H9 (cell line): ENCODE measurements around the gene PHLDA3. TPM values are rescaled to one million over a fixed set of nuclear protein-coding genes. Genes with fewer than 3 reads are reported as not detected.

Experiments used
- DNase-seq: peaks from one replicate; pipeline ENCODE4 v3.0.0-alpha.2; 2017
- H2AFZ ChIP-seq: one replicate; pipeline ENCODE4 v1.6.1; 2013; ENCODE audit warnings: mild to moderate bottlenecking, low read length, control low read depth, moderate library complexity
- H2AK5ac ChIP-seq: 2 replicates; pipeline ENCODE4 v1.6.1; 2013; ENCODE audit warnings: low read length, control low read depth, mixed read lengths; ENCODE audit not compliant: insufficient read length
- H2BK120ac ChIP-seq: one replicate; pipeline ENCODE4 v1.6.1; 2013; ENCODE audit warnings: low read depth, mild to moderate bottlenecking, low read length, control low read depth, inconsistent platforms; ENCODE audit not compliant: poor library complexity, severe bottlenecking
- H2BK12ac ChIP-seq: 2 replicates; pipeline ENCODE4 v1.6.1; 2013; ENCODE audit warnings: low read length, control low read depth, mixed read lengths, low read depth; ENCODE audit not compliant: insufficient read length
- H2BK15ac ChIP-seq: 2 replicates; pipeline ENCODE4 v1.6.1; 2013; ENCODE audit warnings: low read depth, low read length, control low read depth
- H2BK20ac ChIP-seq: one replicate; pipeline ENCODE4 v1.6.1; 2013; ENCODE audit warnings: low read depth, mild to moderate bottlenecking, low read length, control low read depth, inconsistent platforms; ENCODE audit not compliant: poor library complexity, severe bottlenecking
- H2BK5ac ChIP-seq: 2 replicates; pipeline ENCODE4 v1.6.1; 2013; ENCODE audit warnings: low read length, control low read depth, mixed read lengths; ENCODE audit not compliant: insufficient read length
- H3K14ac ChIP-seq: 2 replicates; pipeline ENCODE4 v1.6.1; 2013; ENCODE audit warnings: low read length, control low read depth; ENCODE audit not compliant: insufficient read depth
- H3K18ac ChIP-seq: 2 replicates; pipeline ENCODE4 v1.6.1; 2013; ENCODE audit warnings: low read depth, mild to moderate bottlenecking, mixed read lengths, low read length, control low read depth; ENCODE audit not compliant: insufficient read length
- H3K23ac ChIP-seq: 2 replicates; pipeline ENCODE4 v1.6.1; 2013; ENCODE audit warnings: low read length, control low read depth, mixed read lengths, low read depth; ENCODE audit not compliant: insufficient read length
- H3K23me2 ChIP-seq: 2 replicates; pipeline ENCODE4 v1.6.1; 2013; ENCODE audit warnings: low read depth, mild to moderate bottlenecking, mixed read lengths, low read length, control low read depth; ENCODE audit not compliant: insufficient read length, poor library complexity, severe bottlenecking
- H3K27ac ChIP-seq: 2 replicates; pipeline ENCODE4 v1.5.1; 2013; ENCODE audit warnings: low read length, control low read depth, mixed read lengths, low read depth; ENCODE audit not compliant: insufficient read length
- H3K27me3 ChIP-seq: 2 replicates; pipeline ENCODE4 v1.6.1; 2013; ENCODE audit warnings: low read length, control low read depth, inconsistent platforms; ENCODE audit not compliant: insufficient read depth
- H3K4ac ChIP-seq: 2 replicates; pipeline ENCODE4 v1.6.1; 2013; ENCODE audit warnings: low read depth, mild to moderate bottlenecking, control low read depth, inconsistent platforms, low read length, moderate library complexity
- H3K4me1 ChIP-seq: 2 replicates; pipeline ENCODE4 v1.6.1; 2013; ENCODE audit warnings: low read length, control low read depth, inconsistent platforms; ENCODE audit not compliant: insufficient read depth
- H3K4me2 ChIP-seq: 2 replicates; pipeline ENCODE4 v1.6.1; 2013; ENCODE audit warnings: low read length, control low read depth, mixed read lengths; ENCODE audit not compliant: insufficient read length, insufficient read depth
- H3K56ac ChIP-seq: 2 replicates; pipeline ENCODE4 v1.6.1; 2013; ENCODE audit warnings: low read depth, mild to moderate bottlenecking, mixed read lengths, low read length, control low read depth; ENCODE audit not compliant: insufficient read length
- H3K79me1 ChIP-seq: 2 replicates; pipeline ENCODE4 v1.6.1; 2013; ENCODE audit warnings: low read depth, mild to moderate bottlenecking, moderate library complexity, low read length, control low read depth, inconsistent platforms; ENCODE audit not compliant: insufficient read depth, poor library complexity, severe bottlenecking
- H3K79me2 ChIP-seq: 2 replicates; pipeline ENCODE4 v1.6.1; 2013; ENCODE audit warnings: low read length, control low read depth, inconsistent platforms; ENCODE audit not compliant: insufficient read depth
- H3K9ac ChIP-seq: 2 replicates; pipeline ENCODE4 v1.6.1; 2013; ENCODE audit warnings: low read length, control low read depth, mixed read lengths; ENCODE audit not compliant: insufficient read length; ENCODE audit errors: extremely low read depth
- H3K9me3 ChIP-seq: one replicate; pipeline ENCODE4 v1.6.1; 2013; ENCODE audit warnings: low read depth, low read length, inconsistent platforms; ENCODE audit not compliant: control insufficient read depth
- H3T11ph ChIP-seq: one replicate; pipeline ENCODE4 v1.6.1; 2013; ENCODE audit warnings: mild to moderate bottlenecking, low read length, control low read depth, inconsistent platforms
- H4K20me1 ChIP-seq: one replicate; pipeline ENCODE4 v1.6.1; 2013; ENCODE audit not compliant: control insufficient read depth, insufficient read length, insufficient read depth
- H4K5ac ChIP-seq: 2 replicates; pipeline ENCODE4 v1.6.1; 2013; ENCODE audit warnings: low read depth, mild to moderate bottlenecking, mixed read lengths, low read length, control low read depth; ENCODE audit not compliant: insufficient read length
- H4K8ac ChIP-seq: replicated peaks from 2 replicates; pipeline ENCODE4 v1.6.1; 2013; ENCODE audit warnings: low read length, control low read depth, mixed read lengths, low read depth; ENCODE audit not compliant: insufficient read length
- H4K91ac ChIP-seq: 2 replicates; pipeline ENCODE4 v1.6.1; 2013; ENCODE audit warnings: low read depth, mild to moderate bottlenecking, moderate library complexity, mixed read lengths, low read length, control low read depth; ENCODE audit not compliant: insufficient read length
- H3K27ac Mint-ChIP-seq, 3 experiments: 2 replicates in 2 of 3; 3 replicates in 1 of 3; pipeline ENCODE4 v1.8.0; 2020 to 2021; ENCODE audit warnings: mixed read lengths in 3 of 3, mild to moderate bottlenecking in 1 of 3, moderate library complexity in 1 of 3
- H3K27me3 Mint-ChIP-seq: 2 replicates; pipeline ENCODE4 v1.8.0; 2021; ENCODE audit warnings: low read depth, mild to moderate bottlenecking, moderate library complexity, mixed read lengths
- H3K36me3 Mint-ChIP-seq, 3 experiments: 2 replicates in 2 of 3; 3 replicates in 1 of 3; pipeline ENCODE4 v1.8.0; 2020 to 2021; ENCODE audit warnings: low read depth in 3 of 3, mixed read lengths in 3 of 3; ENCODE audit not compliant: insufficient read depth in 1 of 3
- H3K4me1 Mint-ChIP-seq, 2 experiments: 2 replicates each; pipeline ENCODE4 v1.8.0; 2020; ENCODE audit warnings: mixed read lengths in 2 of 2
- H3K4me3 Mint-ChIP-seq, 2 experiments: 2 replicates in 1 of 2; 3 replicates in 1 of 2; pipeline ENCODE4 v1.8.0; 2020 to 2021; ENCODE audit warnings: mild to moderate bottlenecking in 2 of 2, mixed read lengths in 2 of 2, moderate library complexity in 1 of 2
- H3K9me3 Mint-ChIP-seq, 2 experiments: 2 replicates in 1 of 2; 3 replicates in 1 of 2; pipeline ENCODE4 v1.8.0; 2020; ENCODE audit warnings: mild to moderate bottlenecking in 2 of 2, mixed read lengths in 2 of 2, moderate library complexity in 1 of 2
- WGBS: extraction: QIAGEN DNeasy Blood & Tissue Kit; methylation state at CpG from one replicate; pipeline ENCODE4 v1.1.7; 2013; ENCODE audit warnings: missing lambda C conversion rate, low lambda C conversion rate, mixed read lengths; ENCODE audit not compliant: insufficient read length; ENCODE audit errors: extremely low coverage; 5-methylcytosine and 5-hydroxymethylcytosine counted together
- total RNA-seq: library from RNA; stranded (reverse); gene quantifications from 2 replicates; pipeline ENCODE4 v1.2.1, GENCODE V29; 2021
- TF ChIP-seq, protein P1 (sequence below): fragments of 200-600 bp; sonication (generic); conservative IDR thresholded peaks from 3 replicates; pipeline ENCODE4 v1.8.0; 2021; ENCODE audit warnings: antibody characterized with exemption, mild to moderate bottlenecking

Gene PHLDA3
- total RNA-seq, 1 experiment from 2014 or later: 53.9 TPM

DNA sequence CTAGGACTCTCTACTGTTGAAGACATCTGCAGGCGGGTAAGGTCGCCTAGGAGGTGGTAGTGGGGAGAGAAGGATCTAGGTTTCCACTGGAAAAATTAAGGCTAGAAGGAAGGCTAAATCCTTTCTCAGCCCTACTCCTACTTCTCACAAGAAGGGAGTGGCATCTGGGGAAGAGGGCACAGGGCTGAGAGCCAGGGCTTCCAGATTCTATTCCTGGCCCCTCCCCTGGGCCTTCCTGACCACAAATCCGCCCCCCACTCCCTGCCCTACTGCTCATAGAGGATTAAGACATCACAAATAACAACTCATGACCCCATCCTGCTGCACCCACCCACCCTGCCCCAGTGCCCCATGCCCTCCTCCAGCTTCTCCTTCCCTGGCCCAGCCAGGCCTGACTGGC is 2.5 kb downstream of the PHLDA3 start:
- TF ChIP-seq, protein P1, sequence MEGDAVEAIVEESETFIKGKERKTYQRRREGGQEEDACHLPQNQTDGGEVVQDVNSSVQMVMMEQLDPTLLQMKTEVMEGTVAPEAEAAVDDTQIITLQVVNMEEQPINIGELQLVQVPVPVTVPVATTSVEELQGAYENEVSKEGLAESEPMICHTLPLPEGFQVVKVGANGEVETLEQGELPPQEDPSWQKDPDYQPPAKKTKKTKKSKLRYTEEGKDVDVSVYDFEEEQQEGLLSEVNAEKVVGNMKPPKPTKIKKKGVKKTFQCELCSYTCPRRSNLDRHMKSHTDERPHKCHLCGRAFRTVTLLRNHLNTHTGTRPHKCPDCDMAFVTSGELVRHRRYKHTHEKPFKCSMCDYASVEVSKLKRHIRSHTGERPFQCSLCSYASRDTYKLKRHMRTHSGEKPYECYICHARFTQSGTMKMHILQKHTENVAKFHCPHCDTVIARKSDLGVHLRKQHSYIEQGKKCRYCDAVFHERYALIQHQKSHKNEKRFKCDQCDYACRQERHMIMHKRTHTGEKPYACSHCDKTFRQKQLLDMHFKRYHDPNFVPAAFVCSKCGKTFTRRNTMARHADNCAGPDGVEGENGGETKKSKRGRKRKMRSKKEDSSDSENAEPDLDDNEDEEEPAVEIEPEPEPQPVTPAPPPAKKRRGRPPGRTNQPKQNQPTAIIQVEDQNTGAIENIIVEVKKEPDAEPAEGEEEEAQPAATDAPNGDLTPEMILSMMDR: no peak
- Histone ChIP-seq H3T11ph (no peak overlapping the region), H2BK5ac (no peak overlapping the region), H4K8ac (no peak overlapping the region), H2BK12ac (no peak overlapping the region), H3K27me3 (peaks cover 2% of the 10 kb centered on the region; the same call in 1 of the 2 replicates), H3K79me2 (peaks cover 10% of the 10 kb centered on the region; the same call in 1 of the 2 replicates), H3K23ac (no peak overlapping the region), H3K4me1 (no peaks in the 10 kb centered on the region; the same call in 1 of the 2 replicates), H3K18ac (no peak overlapping the region), H4K5ac (no peak overlapping the region), H3K56ac (no peak overlapping the region), H2AK5ac (no peak overlapping the region), H3K4me2 (no peak overlapping the region), H3K9me3 (no peaks in the 10 kb centered on the region), H3K27ac (no peak overlapping the region), H2BK120ac (no peak overlapping the region), H4K20me1 (no peaks in the 10 kb centered on the region), H3K23me2 (peaks cover 19% of the 10 kb centered on the region), H3K9ac (no peak overlapping the region), H3K14ac (no peak overlapping the region), H2BK15ac (no peak overlapping the region), H3K79me1 (no peaks in the 10 kb centered on the region), H2AFZ (no peak overlapping the region), H2BK20ac (no peak overlapping the region), H4K91ac (no peak overlapping the region), H3K4ac (no peak overlapping the region)
- Mint-ChIP-seq H3K27me3 (peaks cover 21% of the 10 kb centered on the region), H3K27ac (no peak overlapping the region), H3K4me3 (peak overlapping the region in 1 of 2 experiments; percentile 85; a peak in 2 of 5 replicates), H3K36me3 (peaks cover 0 to 26% (median 18%) of the 10 kb centered on the region in 3 experiments; a peak in 5 of 7 replicates), H3K9me3 (no peaks in the 10 kb centered on the region), H3K4me1 (peaks cover 29 to 34% of the 10 kb centered on the region in 2 experiments)
- WGBS: no CpG with 5 or more reads among the region's 3 CpGs
- no peak for DNase-seq
